ENCODE results near the gene ASB4. TPM values are rescaled to one million over a fixed set of nuclear protein-coding genes. Genes with fewer than 3 reads are reported as not detected.
A peak's percentile ranks its signal among the peaks of the same experiment; 100 is the strongest.
"Not testable (repeated sequence)": the region's sequence is repeated elsewhere in the genome, so short reads cannot be mapped to it uniquely, and the experiment has no call there.

Gene ASB4
- total RNA-seq, 1 donor from 2014 or later = 2.9 TPM

- DNase-seq = peak; percentile 44
Observed at GRCh38 chr7:95527033-95527775, 41.5 kb downstream of the ASB4 start.

DNA sequence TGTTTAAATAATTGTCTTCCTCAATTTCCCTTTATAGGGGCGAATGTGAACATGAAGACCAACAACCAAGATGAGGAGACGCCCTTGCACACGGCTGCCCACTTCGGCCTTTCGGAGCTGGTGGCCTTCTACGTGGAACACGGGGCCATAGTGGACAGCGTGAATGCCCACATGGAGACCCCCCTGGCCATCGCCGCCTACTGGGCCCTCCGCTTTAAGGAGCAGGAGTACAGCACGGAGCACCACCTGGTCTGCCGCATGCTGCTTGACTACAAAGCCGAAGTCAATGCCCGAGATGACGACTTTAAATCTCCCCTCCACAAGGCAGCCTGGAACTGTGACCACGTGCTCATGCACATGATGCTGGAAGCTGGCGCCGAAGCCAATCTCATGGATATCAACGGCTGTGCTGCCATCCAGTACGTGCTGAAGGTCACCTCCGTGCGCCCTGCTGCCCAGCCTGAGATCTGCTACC, 42.1 kb downstream of the ASB4 start:
- DNase-seq = no peak

DNA sequence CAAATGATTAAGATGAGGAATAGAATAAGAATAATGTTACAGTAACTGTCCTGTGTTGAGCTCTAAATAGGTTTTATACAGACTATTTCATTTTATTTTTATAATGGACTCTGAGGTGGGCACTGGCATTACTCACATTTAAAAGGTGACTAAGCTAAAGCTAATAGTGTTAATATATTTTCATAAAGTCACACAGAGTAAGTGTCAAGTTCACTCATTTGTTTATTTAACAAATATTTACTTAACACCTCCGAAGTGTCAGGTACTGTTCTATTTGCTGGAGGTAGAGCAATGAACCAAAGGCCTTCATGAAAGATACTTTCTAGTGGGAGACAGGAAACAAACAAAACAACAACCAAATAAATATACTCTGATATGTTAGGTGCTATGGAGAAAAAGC, 44.0 kb downstream of the ASB4 start:
- DNase-seq = no peak

DNA sequence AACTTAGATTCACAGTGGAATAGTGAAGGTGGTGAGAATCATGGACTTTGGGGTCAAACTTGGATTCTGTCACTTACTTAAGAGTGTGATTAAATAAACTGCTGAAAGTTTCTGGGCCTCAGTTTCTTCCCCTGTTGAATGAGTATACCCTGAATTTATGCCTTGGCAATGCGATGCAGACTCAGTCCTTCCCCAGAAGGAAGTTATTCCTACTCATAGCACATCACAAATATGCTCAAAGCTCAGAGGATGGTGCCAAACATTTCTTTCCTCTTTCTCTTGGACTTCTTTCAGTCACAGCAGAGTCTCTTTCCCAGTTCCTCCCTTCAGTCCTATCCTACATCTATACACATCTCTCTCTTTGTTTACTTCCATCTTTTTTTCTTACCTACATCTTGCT, 45.1 kb downstream of the ASB4 start:
- DNase-seq = peak; percentile 6

DNA sequence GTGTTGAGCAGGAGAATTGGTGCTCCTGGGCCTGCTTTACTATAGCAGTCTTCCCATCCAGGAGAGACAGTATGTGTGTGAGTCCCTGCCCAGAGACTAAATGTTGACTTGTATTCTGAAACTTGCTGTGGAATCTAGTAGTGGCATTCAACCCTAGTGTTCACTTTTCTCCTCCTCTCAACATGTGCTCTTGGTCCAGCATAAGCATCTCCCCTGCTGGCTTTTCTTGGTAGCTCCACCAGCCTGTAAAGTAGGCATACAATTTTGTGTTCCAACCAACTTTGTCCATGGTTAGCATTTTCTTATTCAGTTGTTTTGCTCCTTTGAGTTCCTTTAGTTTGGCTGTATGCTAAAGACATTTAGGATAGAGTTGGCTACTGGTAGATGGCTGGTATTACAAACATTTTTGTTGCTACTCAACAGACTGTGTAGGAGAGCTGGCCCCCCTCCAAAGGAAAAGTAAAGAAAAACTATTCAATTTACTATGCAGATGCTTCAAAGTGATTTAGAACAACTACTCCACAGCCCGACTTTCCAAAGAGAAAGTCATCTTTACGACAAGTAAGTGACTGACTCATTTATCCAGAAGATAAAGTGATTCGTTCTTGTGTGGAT, 46.0 kb downstream of the ASB4 start:
- no peak for DNase-seq

- no peak for DNase-seq
Observed at GRCh38 chr7:95534796-95535195, 49.1 kb downstream of the ASB4 start.

GRCh38 chr7:95535662-95536061, 49.9 kb downstream of the ASB4 start:
- no peak for DNase-seq

- DNase-seq = no peak
Observed at GRCh38 chr7:95536656-95537311, 51.0 kb downstream of the ASB4 start.

DNA sequence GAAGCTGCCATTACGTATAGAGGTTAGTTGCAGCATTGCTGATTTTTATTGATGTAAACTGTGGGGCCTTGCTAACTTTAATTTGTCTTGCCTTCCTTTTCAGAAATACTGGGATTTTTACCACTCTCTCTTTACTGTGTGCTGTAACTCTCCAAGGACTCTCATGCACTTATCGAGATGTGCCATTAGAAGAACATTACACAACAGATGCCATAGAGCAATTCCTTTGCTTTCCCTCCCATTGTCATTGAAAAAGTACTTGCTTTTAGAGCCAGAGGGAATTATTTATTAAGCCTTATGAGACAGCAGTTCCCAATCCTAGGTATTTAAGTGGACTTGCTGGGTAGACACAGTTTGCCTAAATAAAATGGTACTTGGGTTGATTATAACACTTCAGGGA, 51.7 kb downstream of the ASB4 start:
- DNase-seq = no peak

GRCh38 chr7:95539426-95539825, 53.7 kb downstream of the ASB4 start:
- peak; percentile 33 for DNase-seq

DNA sequence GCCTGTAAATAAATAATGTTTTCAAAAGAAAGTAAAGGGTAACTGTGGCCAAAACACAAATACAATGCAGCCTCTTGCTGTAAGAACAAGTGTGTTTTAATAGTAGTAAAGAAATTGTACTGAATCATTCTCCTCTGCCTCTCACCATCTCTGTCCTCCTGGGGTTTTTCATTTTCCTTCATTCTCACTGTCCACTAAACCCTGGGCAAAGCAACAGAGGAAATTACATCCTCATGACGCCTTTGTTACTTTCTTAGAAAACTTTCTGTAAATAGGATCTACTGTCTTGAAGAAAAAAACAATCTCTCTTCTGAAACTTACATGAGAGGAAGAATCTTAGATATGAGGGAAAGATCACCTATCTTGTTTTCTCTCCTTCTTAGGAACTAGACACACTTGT, 54.6 kb downstream of the ASB4 start:
- DNase-seq = no peak

GRCh38 chr7:95543312-95543711, 57.6 kb downstream of the ASB4 start:
- DNase-seq = no peak

- no peak for DNase-seq
Observed at GRCh38 chr7:95544171-95544570, 58.4 kb downstream of the ASB4 start.

DNA sequence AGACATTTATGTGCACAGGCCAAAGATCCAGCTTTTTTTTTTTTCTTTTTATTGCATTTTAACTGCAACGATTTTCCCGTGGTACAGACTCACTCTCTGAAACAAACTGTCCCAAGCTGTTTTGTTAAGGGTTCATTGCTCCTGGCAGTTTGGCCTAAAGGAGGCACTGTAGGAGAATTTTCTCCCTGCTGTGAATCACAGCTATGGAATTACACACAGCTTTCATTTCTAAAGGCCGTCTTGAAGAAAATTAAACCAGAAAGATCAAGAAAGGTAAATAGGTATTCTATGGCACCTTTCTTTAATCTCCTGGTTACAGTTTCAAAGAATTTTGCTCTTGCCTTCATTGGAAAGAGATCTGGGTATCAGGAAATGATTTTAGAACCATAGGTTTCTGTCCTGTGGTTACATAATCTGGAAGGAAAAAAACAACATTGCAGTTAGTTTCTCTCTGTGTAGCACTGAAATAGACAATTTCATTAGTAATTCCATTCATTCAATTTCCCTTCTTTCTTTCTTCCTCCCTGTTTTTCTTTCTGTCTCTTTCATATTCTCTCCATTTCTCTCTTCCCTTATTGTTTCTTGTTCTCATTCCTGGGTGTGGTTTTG, 59.4 kb downstream of the ASB4 start:
- peak; percentile 39 for DNase-seq

DNA sequence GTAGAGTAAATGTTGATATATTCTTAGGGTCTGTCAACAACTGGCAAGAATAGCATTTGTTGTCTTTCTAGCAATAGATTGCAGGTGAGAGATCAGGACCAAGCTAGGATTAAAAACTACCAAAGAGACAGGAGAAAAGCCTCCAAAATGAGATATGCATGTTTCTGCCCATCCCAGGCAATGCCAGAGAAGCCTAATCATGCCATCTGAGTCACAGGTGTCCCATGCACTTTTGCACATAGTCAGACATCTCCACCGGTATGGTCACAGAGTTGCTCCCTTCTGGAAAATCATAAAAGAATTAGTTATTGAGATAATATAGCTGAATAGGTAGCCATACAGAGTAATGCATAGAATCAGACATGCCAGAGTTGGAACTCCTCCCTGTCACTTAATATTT, 59.9 kb downstream of the ASB4 start:
- no peak for DNase-seq

DNA sequence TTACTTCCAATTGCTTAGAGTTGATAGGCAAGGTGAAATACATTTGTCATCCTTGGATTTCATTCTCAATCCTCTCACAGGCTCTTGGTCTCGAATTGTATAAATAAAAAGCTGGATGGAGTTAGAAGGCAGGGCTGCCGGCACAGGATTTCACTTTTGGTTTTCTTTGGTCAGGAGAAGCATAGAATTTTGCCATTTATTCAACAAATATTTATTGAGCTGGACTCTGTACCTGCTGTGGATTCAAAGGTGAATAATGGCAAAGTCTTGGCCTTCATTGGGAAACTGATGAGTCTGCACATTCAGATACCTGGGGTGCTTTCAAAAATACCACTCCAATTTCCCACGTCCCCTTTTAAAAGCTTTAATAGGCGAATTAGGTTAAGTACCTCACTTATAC, 60.9 kb downstream of the ASB4 start:
- DNase-seq = no peak

GRCh38 chr7:95547361-95548348, 61.9 kb downstream of the ASB4 start:
- peak; percentile 23 for DNase-seq

DNA sequence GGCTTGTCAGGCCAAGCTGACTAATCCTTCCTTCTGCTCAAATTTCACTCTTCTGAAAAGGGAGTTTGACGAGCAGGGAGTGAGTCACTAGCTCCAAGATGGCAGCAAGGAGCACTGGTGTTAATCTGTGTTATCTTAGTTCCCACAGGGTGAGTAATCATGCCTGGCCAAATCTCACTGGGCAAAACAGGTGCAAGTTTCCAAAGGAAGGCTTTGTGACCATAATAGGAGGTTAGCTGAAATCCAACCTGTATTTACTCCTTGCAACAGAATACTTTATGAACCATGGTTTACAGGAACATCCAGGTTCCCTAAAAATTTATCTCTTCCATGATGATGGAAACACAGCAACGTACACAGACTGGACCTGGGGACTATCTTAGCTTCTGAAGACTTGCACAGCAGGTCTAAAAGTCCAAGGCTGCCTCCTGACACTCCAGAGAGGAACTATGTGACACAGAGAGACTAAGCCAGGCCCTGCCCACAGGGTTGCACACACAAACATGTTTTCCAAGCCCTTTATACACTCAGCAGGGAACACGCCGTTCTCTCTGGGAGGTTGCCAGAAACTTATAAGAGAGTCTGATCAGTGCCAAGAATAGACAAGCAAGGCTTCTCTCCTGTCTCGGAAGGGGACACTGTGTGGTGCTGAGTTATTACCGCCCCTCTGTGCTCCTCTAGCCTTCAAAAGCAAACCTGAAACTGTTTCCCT, 64.2 kb downstream of the ASB4 start:
- peak; percentile 81 for DNase-seq

- peak; percentile 2 for DNase-seq
Observed at GRCh38 chr7:95550546-95550945, 64.8 kb downstream of the ASB4 start.

GRCh38 chr7:95552010-95552926, 66.5 kb downstream of the ASB4 start:
- not testable (repeated sequence) for DNase-seq
